Neural progenitor cell (in vitro differentiated cells): ENCODE measurements around the gene KCNMA1. TPM values are rescaled to one million over a fixed set of nuclear protein-coding genes. Genes with fewer than 3 reads are reported as not detected.

Experiments
- DNase-seq: peaks from one replicate; pipeline ENCODE4 v3.0.0-alpha.2; 2016; ENCODE audit warnings: low spot score
- H2AFZ ChIP-seq: fragments of 200-600 bp; sonication (generic); replicated peaks from 2 replicates; pipeline ENCODE4 v1.6.1; 2016; ENCODE audit warnings: antibody characterized with exemption
- H3F3A ChIP-seq: fragments of 200-600 bp; sonication (generic); 2 replicates; pipeline ENCODE4 v1.6.1; 2016; ENCODE audit warnings: antibody characterized with exemption, low read depth
- H3K27ac ChIP-seq: fragments of 200-600 bp; sonication (generic); 2 replicates; pipeline ENCODE4 v1.5.1; 2016; ENCODE audit warnings: mild to moderate bottlenecking
- H3K27me3 ChIP-seq: fragments of 200-600 bp; sonication (generic); 2 replicates; pipeline ENCODE4 v1.6.1; 2016; ENCODE audit warnings: mild to moderate bottlenecking, moderate library complexity
- H3K36me3 ChIP-seq: fragments of 200-600 bp; sonication (generic); 2 replicates; pipeline ENCODE4 v1.5.1; 2016
- H3K4me1 ChIP-seq: fragments of 200-600 bp; sonication (generic); 2 replicates; pipeline ENCODE4 v1.6.1; 2016; ENCODE audit warnings: mixed run types
- H3K4me2 ChIP-seq: fragments of 200-600 bp; sonication (generic); 2 replicates; pipeline ENCODE4 v1.6.1; 2016
- H3K4me3 ChIP-seq: fragments of 200-600 bp; sonication (generic); 2 replicates; pipeline ENCODE4 v1.5.1; 2016
- H3K79me2 ChIP-seq: fragments of 200-600 bp; sonication (generic); 2 replicates; pipeline ENCODE4 v1.6.1; 2016; ENCODE audit warnings: low read depth
- H3K9ac ChIP-seq: fragments of 200-600 bp; sonication (generic); 2 replicates; pipeline ENCODE4 v1.6.1; 2016
- H3K9me3 ChIP-seq: fragments of 200-600 bp; sonication (generic); 2 replicates; pipeline ENCODE4 v1.5.1; 2016; ENCODE audit warnings: low read depth
- H4K20me1 ChIP-seq: fragments of 200-600 bp; sonication (generic); 2 replicates; pipeline ENCODE4 v1.6.1; 2016; ENCODE audit warnings: low read depth
- H3K27ac Mint-ChIP-seq: 3 replicates; pipeline ENCODE4 v1.8.0; 2021; ENCODE audit warnings: mixed read lengths
- H3K27me3 Mint-ChIP-seq: 2 replicates; pipeline ENCODE4 v1.8.0; 2022; ENCODE audit warnings: low read depth, mild to moderate bottlenecking, inconsistent platforms, moderate library complexity, mixed read lengths; ENCODE audit not compliant: insufficient read depth
- H3K36me3 Mint-ChIP-seq: 3 replicates; pipeline ENCODE4 v1.8.0; 2021; ENCODE audit warnings: mixed read lengths
- H3K4me1 Mint-ChIP-seq: 3 replicates; pipeline ENCODE4 v1.8.0; 2021; ENCODE audit warnings: mixed read lengths
- H3K4me3 Mint-ChIP-seq: 3 replicates; pipeline ENCODE4 v1.8.0; 2021; ENCODE audit warnings: mild to moderate bottlenecking, moderate library complexity, mixed read lengths
- H3K9me3 Mint-ChIP-seq: 3 replicates; pipeline ENCODE4 v1.8.0; 2020; ENCODE audit warnings: mixed read lengths
- EZH2 ChIP-seq: fragments of 200-600 bp; sonication (generic); IDR thresholded peaks from 2 replicates; pipeline ENCODE4 v1.6.1; 2017; ENCODE audit warnings: antibody characterized with exemption, mild to moderate bottlenecking, moderate library complexity
- EZH2phosphoT487 ChIP-seq: fragments of 200-600 bp; sonication (generic); IDR thresholded peaks from 2 replicates; pipeline ENCODE4 v1.6.1; 2017; ENCODE audit warnings: antibody characterized with exemption
- total RNA-seq: library from RNA; depleted of rRNA; stranded (reverse); fragments of >200 nt; gene quantifications from 2 replicates; pipeline ENCODE4 v1.2.3, GENCODE V29; 2015; ENCODE audit warnings: low replicate concordance
- TF ChIP-seq, protein P1 (sequence below): fragments of 200-600 bp; sonication (generic); IDR thresholded peaks from 2 replicates; pipeline ENCODE4 v1.5.1; 2017; ENCODE audit warnings: antibody characterized with exemption, mild to moderate bottlenecking

KCNMA1 gene
- total RNA-seq, 1 donor from 2014 or later: 2.4 TPM

DNA sequence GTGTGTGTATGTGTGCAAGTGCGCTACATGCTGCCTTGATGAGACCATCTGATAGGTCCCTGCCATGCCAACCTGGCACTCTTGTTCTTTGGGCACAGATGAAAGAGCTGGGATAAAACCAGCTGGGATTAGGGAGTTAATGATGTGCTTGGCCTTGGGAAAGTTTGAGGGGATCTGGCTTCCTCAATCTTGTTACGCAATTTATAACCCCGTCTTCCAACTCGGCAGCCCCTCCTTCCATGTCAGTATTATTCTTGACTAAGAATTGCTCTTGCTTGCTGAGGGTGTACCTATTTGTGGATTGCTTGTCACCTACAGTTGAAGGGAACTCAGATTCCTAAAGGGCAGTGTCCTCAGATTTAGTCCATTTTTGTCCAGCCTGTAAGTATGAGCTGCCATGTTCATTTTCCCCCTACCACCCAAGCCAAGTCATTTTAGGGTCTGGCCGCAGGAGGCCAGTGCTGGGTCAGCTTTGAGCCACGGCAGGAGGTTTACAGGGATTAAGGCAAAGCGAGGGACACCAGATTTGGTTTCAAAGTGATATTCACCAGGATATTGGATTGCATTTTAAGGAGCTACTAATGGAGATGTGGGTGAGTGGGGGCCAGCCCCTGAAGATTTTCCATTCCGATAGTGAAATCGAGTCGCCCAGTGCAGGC, 34.1 kb upstream of the KCNMA1 start:
- H3K36me3 Mint-ChIP-seq: no peaks in the 10 kb centered on the region
- no peak overlapping the region for H3K27ac ChIP-seq
- H3K4me1 Mint-ChIP-seq: no peaks in the 10 kb centered on the region
- no peaks in the 10 kb centered on the region for H3K9me3 Mint-ChIP-seq
- H2AFZ ChIP-seq: no peak overlapping the region
- H3K79me2 ChIP-seq: no peaks in the 10 kb centered on the region
- no peaks in the 10 kb centered on the region for H3K27me3 ChIP-seq
- no peak overlapping the region for H3K4me3 Mint-ChIP-seq
- no peaks in the 10 kb centered on the region for H3K9me3 ChIP-seq
- TF ChIP-seq, protein P1, sequence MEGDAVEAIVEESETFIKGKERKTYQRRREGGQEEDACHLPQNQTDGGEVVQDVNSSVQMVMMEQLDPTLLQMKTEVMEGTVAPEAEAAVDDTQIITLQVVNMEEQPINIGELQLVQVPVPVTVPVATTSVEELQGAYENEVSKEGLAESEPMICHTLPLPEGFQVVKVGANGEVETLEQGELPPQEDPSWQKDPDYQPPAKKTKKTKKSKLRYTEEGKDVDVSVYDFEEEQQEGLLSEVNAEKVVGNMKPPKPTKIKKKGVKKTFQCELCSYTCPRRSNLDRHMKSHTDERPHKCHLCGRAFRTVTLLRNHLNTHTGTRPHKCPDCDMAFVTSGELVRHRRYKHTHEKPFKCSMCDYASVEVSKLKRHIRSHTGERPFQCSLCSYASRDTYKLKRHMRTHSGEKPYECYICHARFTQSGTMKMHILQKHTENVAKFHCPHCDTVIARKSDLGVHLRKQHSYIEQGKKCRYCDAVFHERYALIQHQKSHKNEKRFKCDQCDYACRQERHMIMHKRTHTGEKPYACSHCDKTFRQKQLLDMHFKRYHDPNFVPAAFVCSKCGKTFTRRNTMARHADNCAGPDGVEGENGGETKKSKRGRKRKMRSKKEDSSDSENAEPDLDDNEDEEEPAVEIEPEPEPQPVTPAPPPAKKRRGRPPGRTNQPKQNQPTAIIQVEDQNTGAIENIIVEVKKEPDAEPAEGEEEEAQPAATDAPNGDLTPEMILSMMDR: no peak
- no peak for TF ChIP-seq EZH2phosphoT487
- TF ChIP-seq EZH2: no peak
- H3F3A ChIP-seq: no peaks in the 10 kb centered on the region
- DNase-seq: no peak
- no peaks in the 10 kb centered on the region for H3K36me3 ChIP-seq
- no peak overlapping the region for H3K4me2 ChIP-seq
- peaks cover 4% of the 10 kb centered on the region for H3K27me3 Mint-ChIP-seq
- H4K20me1 ChIP-seq: no peaks in the 10 kb centered on the region
- H3K27ac Mint-ChIP-seq: peak overlapping the region; percentile 32
- peaks cover 7% of the 10 kb centered on the region for H3K4me1 ChIP-seq
- no peak overlapping the region for H3K9ac ChIP-seq
- no peak overlapping the region for H3K4me3 ChIP-seq

DNA sequence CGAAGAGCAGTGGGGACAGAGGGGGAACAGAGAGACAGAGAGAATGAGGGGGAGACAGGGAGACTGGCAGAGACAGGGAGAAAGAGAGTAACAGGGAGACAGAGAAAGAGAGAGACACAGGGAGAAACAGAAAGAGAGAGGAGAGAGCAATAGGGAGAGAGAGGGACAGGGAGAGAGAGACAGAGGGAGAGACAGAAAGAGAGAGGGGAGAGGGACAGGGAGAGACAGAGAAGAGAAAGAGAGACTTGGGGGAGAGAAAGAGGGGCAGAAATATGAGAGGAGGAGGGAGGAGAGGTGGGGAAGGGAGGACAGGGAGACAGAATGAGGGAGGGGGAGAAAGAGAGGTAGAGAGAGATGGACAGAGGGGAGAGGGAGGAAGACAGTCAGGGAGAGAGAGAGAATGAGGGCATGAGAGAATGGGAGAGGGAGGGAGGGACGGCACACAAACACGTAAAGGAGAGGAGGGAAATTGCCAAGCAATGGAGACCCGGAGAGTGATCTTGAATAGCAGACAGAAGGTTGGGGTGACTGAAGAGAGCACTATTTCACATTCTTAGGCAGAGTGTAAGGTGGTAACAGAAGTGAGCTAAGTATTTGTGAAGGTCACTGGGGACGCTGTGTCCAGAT, 33.3 kb upstream of the KCNMA1 start:
- Histone ChIP-seq H3K4me3 (no peak overlapping the region), H3K4me2 (no peak overlapping the region), H4K20me1 (no peaks in the 10 kb centered on the region), H3F3A (no peaks in the 10 kb centered on the region), H3K27me3 (no peaks in the 10 kb centered on the region), H2AFZ (no peak overlapping the region), H3K9me3 (no peaks in the 10 kb centered on the region), H3K9ac (no peak overlapping the region), H3K36me3 (no peaks in the 10 kb centered on the region), H3K79me2 (no peaks in the 10 kb centered on the region), H3K4me1 (peaks cover 7% of the 10 kb centered on the region), H3K27ac (no peak overlapping the region)
- Mint-ChIP-seq H3K27ac (no peak overlapping the region), H3K36me3 (no peaks in the 10 kb centered on the region), H3K4me1 (no peaks in the 10 kb centered on the region), H3K4me3 (no peak overlapping the region), H3K27me3 (peaks cover 4% of the 10 kb centered on the region), H3K9me3 (no peaks in the 10 kb centered on the region)
- no peak for DNase-seq
- TF ChIP-seq EZH2phosphoT487 (no peak), EZH2 (no peak)
- TF ChIP-seq, protein P1: no peak

DNA sequence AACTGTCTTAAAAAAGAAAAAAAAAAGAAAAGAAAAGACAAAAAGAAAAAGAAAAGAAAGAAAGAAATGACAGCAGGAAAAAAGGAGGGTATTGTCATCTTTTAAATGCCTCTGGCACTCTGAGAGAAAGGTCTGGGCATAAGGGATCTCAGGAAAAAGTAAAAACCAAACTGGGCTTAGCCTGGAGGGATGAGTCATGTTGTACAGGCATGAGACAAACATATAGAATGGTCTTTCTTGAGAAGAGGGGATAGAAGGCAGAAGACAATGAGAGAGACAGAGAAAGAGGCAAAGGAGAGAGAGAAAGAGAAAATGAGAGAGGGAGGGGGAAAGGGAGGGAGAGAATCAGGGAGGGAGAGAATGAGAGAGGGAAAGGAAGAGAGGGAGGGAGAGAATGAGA, 32.3 kb upstream of the KCNMA1 start:
- Histone ChIP-seq H3K4me1 (peaks cover 7% of the 10 kb centered on the region), H3K9ac (no peak overlapping the region), H3K79me2 (no peaks in the 10 kb centered on the region), H3K9me3 (no peaks in the 10 kb centered on the region), H2AFZ (no peak overlapping the region), H3K4me3 (no peak overlapping the region), H3K27me3 (no peaks in the 10 kb centered on the region), H3K4me2 (no peak overlapping the region), H3K27ac (no peak overlapping the region), H4K20me1 (no peaks in the 10 kb centered on the region), H3F3A (no peaks in the 10 kb centered on the region), H3K36me3 (no peaks in the 10 kb centered on the region)
- Mint-ChIP-seq H3K27me3 (peaks cover 4% of the 10 kb centered on the region), H3K9me3 (no peaks in the 10 kb centered on the region), H3K4me3 (no peak overlapping the region), H3K4me1 (no peaks in the 10 kb centered on the region), H3K36me3 (no peaks in the 10 kb centered on the region), H3K27ac (no peak overlapping the region)
- TF ChIP-seq EZH2phosphoT487 (no peak), EZH2 (no peak)
- TF ChIP-seq, protein P1: no peak
- no peak for DNase-seq
